ENCODE measurements around the gene ARHGEF17. TPM values are rescaled to one million over a fixed set of nuclear protein-coding genes. Genes with fewer than 3 reads are reported as not detected.

Gene ARHGEF17
- total and polyA plus RNA-seq, 9 donors, result 23.8 to 64.4 (median 49.0) TPM

DNA sequence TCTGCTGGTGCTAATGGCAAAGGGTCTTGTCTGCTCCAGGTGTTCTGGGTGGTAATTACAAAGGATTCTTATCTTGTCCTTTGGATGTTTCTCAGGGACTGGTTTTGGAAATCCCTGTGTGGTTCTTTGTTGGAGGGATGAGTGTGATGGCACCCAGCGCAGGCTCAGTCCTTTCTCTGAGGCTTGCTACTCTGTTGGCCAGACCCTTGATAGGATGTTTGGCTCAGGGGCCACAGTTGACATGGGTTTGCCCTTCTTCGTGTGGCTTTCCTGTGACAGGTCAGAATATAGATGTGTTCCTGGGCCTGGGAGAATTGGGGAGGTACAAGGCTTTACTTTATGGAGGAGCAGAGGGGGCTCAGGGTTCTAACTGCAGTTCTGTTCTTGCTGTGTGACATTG is 4.0 kb downstream of the ARHGEF17 start:
- H3K4me1 ChIP-seq (ENCODE audit: control insufficient read depth, insufficient read depth, low read length), result peaks cover 78% of the 10 kb centered on the region

DNA sequence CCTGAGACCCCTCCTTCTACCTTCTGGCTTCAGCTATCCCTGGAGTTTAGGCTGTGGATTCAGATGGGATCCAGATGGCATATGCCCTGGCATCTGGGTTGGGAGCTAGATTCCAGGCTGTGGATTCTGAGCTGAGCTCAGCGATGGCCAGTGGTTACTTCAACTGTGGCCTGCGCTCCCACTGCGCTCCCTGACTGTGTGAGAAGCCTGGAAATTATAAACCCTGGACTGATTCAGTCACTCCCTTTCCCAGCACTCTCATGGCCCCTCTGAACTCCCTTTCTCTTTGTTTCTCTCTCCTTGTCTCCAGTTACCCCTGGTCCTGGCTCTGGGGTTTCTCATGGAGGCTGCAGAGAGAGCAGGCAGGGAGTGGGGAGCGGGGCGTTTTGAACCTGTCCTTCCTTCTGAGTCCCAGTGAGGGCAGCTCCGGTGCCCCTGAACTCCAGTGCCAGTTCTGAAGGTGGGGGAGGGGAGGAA is 4.8 kb downstream of the ARHGEF17 start:
- peak; percentile 75 for DNase-seq
- Histone ChIP-seq H3K27me3 (ENCODE audit: control insufficient read depth, insufficient read depth, low read length) (no peaks in the 10 kb centered on the region), H3K27ac (ENCODE audit: low read length) (peak overlapping the region; percentile 88), H3K9me3 (replicated peaks; ENCODE audit: control insufficient read depth, low read depth, low read length) (no peaks in the 10 kb centered on the region), H3K36me3 (ENCODE audit: control insufficient read depth, insufficient read depth, low read length) (peaks cover 34% of the 10 kb centered on the region), H3K4me1 (ENCODE audit: control insufficient read depth, insufficient read depth, low read length) (peaks cover 85% of the 10 kb centered on the region), H3K4me3 (ENCODE audit: low read length) (peak overlapping the region; percentile 87)
- WGBS (ENCODE audit: insufficient coverage), result 28% methylated on average over 3 of the region's 6 CpGs

More for the DNA sequence above, 4.0 kb downstream of the ARHGEF17 start:
- peaks cover 34% of the 10 kb centered on the region for H3K36me3 ChIP-seq (ENCODE audit: control insufficient read depth, insufficient read depth, low read length)
- H3K9me3 ChIP-seq (replicated peaks; ENCODE audit: control insufficient read depth, low read depth, low read length), result no peaks in the 10 kb centered on the region
- H3K4me3 ChIP-seq (ENCODE audit: low read length), result peak overlapping the region; percentile 87
- H3K27me3 ChIP-seq (ENCODE audit: control insufficient read depth, insufficient read depth, low read length), result no peaks in the 10 kb centered on the region
- WGBS (ENCODE audit: insufficient coverage), result 48% methylated on average over 2 of the region's 2 CpGs
- no peak for DNase-seq
- peak overlapping the region; percentile 88 for H3K27ac ChIP-seq (ENCODE audit: low read length)

DNA sequence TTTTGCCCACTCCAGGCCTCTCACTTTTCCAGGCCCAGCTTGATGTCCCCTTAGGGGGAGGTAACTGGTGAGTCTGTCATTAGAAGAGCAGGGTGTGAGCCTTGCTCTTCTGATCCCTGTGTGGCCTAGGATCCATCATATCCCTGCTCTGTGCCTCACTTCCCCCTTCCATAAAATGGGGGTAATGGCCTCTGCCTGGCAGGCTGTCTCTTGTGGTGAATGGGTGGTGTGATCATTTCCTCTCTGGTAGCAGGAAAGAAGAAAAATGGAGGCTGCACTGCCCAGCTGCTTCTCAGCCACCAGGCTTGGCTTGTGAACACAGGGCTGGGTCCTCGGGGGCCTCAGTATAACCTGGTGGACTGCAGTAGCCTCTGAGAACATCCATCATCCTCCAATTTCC is 5.6 kb downstream of the ARHGEF17 start:
- WGBS (ENCODE audit: insufficient coverage), result 33% methylated on average over 1 of the region's 1 CpG
- H3K9me3 ChIP-seq (replicated peaks; ENCODE audit: control insufficient read depth, low read depth, low read length), result no peaks in the 10 kb centered on the region
- H3K4me3 ChIP-seq (ENCODE audit: low read length), result peak overlapping the region; percentile 87
- peak overlapping the region; percentile 88 for H3K27ac ChIP-seq (ENCODE audit: low read length)
- no peak for DNase-seq
- H3K4me1 ChIP-seq (ENCODE audit: control insufficient read depth, insufficient read depth, low read length), result peaks cover 86% of the 10 kb centered on the region
- H3K36me3 ChIP-seq (ENCODE audit: control insufficient read depth, insufficient read depth, low read length), result peaks cover 35% of the 10 kb centered on the region
- H3K27me3 ChIP-seq (ENCODE audit: control insufficient read depth, insufficient read depth, low read length), result no peaks in the 10 kb centered on the region

DNA sequence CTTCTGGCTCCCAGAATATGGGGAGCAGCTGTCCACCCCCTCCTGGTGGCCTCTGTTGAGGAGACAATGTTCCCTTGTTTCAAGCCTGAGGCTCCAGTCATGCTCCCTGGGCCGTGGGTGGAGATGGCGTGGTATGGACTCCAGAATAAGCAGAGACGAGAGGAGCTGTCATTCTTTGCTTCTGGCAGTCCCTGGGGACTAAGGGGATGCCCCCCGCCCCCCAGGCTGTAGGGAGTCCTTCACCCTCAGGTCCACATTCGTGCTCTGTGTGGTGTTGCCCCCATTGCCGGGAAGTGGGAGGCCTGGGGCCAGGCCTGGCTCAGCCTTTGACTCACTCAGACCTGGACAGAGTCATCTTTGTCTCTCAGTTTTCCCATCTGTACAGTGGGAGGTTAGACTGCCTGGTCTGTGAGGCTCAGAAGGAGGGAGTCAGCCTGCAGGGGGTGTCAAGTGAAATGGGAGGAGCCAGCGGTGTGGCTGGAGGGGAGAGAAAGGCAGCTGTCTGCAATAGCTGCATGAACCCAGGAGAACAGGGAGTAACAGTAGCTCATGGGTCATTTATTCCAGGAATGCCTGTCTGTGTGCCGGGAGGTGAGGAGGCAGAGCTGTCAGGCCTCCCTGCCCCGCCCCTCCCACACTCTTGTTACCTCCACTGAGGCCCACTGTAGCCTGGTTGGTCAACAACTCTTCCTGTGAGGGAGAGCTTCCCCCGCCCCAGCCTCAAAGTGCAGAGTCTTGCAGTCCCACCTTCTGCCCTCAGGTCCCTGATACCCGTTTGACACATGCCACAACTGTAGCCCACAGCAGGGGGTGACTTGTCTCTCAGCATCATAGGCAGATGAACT is 6.3 kb downstream of the ARHGEF17 start:
- Histone ChIP-seq H3K4me3 (ENCODE audit: low read length) (peak overlapping the region; percentile 18), H3K27ac (ENCODE audit: low read length) (peak overlapping the region; percentile 88), H3K36me3 (ENCODE audit: control insufficient read depth, insufficient read depth, low read length) (peaks cover 38% of the 10 kb centered on the region), H3K27me3 (ENCODE audit: control insufficient read depth, insufficient read depth, low read length) (no peaks in the 10 kb centered on the region), H3K9me3 (replicated peaks; ENCODE audit: control insufficient read depth, low read depth, low read length) (no peaks in the 10 kb centered on the region), H3K4me1 (ENCODE audit: control insufficient read depth, insufficient read depth, low read length) (peaks cover 85% of the 10 kb centered on the region)
- WGBS (ENCODE audit: insufficient coverage), result 25% methylated on average over 5 of the region's 11 CpGs
- peak; percentile 70 for DNase-seq

DNA sequence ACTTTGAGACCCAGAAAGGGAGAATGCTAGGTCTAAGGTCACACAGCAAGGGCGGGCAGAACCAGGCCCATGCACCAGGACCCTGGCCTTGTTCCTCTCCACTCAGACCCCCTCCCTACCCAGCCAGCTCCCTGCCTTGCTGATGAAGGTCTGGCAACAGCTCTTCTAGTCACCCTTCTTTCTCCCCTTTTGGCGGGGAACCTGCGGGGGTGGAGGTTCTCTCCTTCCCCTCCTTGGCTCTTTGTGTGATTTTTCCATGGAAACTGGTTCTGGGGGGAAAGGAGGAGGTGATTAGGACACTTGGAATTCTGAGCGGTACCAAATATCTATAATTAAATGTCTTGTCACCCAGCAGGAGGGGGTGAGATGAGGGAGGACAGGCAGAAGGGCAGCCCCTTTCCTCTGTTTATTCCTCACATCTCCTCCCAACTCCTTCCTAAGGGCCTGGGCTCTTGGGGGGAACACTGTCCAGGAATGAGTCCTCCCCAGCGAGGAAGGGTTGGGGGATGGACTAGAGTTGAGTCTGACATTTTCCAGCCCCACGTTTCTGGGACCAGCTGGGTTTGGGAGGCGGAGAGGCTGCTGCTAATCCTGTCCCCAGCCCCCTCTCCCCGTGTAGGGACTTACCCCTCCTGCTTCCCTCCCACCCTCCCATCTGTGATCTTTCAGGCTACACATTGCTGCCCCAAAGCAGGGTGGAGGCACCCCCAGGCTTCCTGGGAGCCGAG is 7.4 kb downstream of the ARHGEF17 start:
- no peak overlapping the region for H3K4me3 ChIP-seq (ENCODE audit: low read length)

DNA sequence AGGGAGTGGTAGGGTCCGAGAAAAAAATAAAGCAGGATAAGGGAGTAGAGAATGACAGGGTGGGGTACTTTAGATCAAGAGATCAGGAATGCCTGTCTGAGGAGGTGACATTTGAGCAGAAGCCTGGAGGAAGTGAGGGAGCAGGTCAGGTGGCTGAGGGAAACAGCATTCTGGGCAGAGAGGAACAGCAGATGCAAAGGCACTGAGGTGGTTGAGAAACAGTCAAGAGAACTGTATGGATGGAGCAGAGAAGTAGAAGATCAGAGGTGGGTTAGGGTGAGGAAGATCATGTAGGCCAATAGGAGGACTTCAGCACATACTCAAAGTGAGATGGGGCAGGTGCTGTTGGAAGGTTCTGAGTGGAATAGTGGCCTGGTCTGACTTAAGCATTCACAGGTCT is 8.3 kb downstream of the ARHGEF17 start:
- peak overlapping the region; percentile 88 for H3K27ac ChIP-seq (ENCODE audit: low read length)
- H3K4me3 ChIP-seq (ENCODE audit: low read length), result no peak overlapping the region
- no peaks in the 10 kb centered on the region for H3K27me3 ChIP-seq (ENCODE audit: control insufficient read depth, insufficient read depth, low read length)
- 82% methylated on average over 1 of the region's 1 CpG for WGBS (ENCODE audit: insufficient coverage)
- peaks cover 73% of the 10 kb centered on the region for H3K4me1 ChIP-seq (ENCODE audit: control insufficient read depth, insufficient read depth, low read length)
- H3K9me3 ChIP-seq (replicated peaks; ENCODE audit: control insufficient read depth, low read depth, low read length), result no peaks in the 10 kb centered on the region
- peaks cover 29% of the 10 kb centered on the region for H3K36me3 ChIP-seq (ENCODE audit: control insufficient read depth, insufficient read depth, low read length)
- no peak for DNase-seq

More for the DNA sequence above, 7.4 kb downstream of the ARHGEF17 start:
- peak; percentile 60 for DNase-seq
- WGBS (ENCODE audit: insufficient coverage), result 25% methylated on average over 1 of the region's 9 CpGs
- peaks cover 74% of the 10 kb centered on the region for H3K4me1 ChIP-seq (ENCODE audit: control insufficient read depth, insufficient read depth, low read length)
- H3K27me3 ChIP-seq (ENCODE audit: control insufficient read depth, insufficient read depth, low read length), result no peaks in the 10 kb centered on the region
- H3K36me3 ChIP-seq (ENCODE audit: control insufficient read depth, insufficient read depth, low read length), result peaks cover 38% of the 10 kb centered on the region
- peak overlapping the region; percentile 88 for H3K27ac ChIP-seq (ENCODE audit: low read length)
- H3K9me3 ChIP-seq (replicated peaks; ENCODE audit: control insufficient read depth, low read depth, low read length), result no peaks in the 10 kb centered on the region

DNA sequence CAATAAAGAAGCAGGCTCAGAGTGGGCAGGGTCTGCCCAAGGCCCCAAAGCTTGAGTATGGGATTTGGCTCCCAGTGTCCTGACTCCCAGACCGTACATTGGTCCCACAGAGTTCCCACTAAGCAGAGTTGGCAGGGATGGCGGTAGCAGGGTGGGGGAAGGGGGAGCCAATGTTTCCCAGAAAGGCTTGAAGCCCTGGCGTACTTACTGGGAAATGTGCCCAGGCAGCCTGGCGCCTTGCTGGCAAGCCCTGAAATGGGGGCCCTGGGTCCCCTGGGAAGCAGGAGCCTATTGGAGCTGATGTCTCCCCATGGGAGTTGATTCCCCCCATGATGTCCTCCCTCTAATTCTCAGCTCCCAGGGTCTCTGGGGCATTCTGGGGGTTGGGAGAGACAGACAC is 9.3 kb downstream of the ARHGEF17 start:
- Histone ChIP-seq H3K4me1 (ENCODE audit: control insufficient read depth, insufficient read depth, low read length) (peaks cover 73% of the 10 kb centered on the region), H3K4me3 (ENCODE audit: low read length) (no peak overlapping the region), H3K27me3 (ENCODE audit: control insufficient read depth, insufficient read depth, low read length) (no peaks in the 10 kb centered on the region), H3K36me3 (ENCODE audit: control insufficient read depth, insufficient read depth, low read length) (peaks cover 24% of the 10 kb centered on the region), H3K27ac (ENCODE audit: low read length) (peak overlapping the region; percentile 48), H3K9me3 (replicated peaks; ENCODE audit: control insufficient read depth, low read depth, low read length) (no peaks in the 10 kb centered on the region)
- no CpG with 5 or more reads among the region's 4 CpGs for WGBS (ENCODE audit: insufficient coverage)
- peak; percentile 47 for DNase-seq

DNA sequence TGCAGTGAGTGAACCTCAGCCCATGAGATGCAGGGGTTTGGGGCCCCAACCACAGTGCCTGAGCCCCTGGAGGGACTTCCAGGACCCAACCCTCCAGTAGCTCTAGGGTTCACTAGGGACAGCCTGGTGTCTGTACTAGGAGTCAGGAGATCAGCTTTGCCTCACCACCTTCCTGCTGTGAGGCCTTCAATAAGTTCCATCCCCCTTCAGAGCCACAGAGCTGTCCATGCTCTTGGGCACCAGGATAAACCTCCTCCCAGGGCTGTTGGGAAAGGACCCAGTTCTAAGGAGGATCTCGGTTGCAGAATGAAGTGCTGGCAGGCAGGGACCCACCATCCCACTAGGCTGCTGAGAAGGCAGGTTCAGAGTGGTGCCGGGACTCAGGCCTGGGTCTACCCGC is 9.7 kb downstream of the ARHGEF17 start:
- Histone ChIP-seq H3K27ac (ENCODE audit: low read length) (peak overlapping the region; percentile 48), H3K9me3 (replicated peaks; ENCODE audit: control insufficient read depth, low read depth, low read length) (no peaks in the 10 kb centered on the region), H3K4me3 (ENCODE audit: low read length) (no peak overlapping the region), H3K4me1 (ENCODE audit: control insufficient read depth, insufficient read depth, low read length) (peaks cover 73% of the 10 kb centered on the region), H3K27me3 (ENCODE audit: control insufficient read depth, insufficient read depth, low read length) (no peaks in the 10 kb centered on the region), H3K36me3 (ENCODE audit: control insufficient read depth, insufficient read depth, low read length) (peaks cover 21% of the 10 kb centered on the region)
- WGBS (ENCODE audit: insufficient coverage), result no CpG with 5 or more reads among the region's 3 CpGs
- no peak for DNase-seq

DNA sequence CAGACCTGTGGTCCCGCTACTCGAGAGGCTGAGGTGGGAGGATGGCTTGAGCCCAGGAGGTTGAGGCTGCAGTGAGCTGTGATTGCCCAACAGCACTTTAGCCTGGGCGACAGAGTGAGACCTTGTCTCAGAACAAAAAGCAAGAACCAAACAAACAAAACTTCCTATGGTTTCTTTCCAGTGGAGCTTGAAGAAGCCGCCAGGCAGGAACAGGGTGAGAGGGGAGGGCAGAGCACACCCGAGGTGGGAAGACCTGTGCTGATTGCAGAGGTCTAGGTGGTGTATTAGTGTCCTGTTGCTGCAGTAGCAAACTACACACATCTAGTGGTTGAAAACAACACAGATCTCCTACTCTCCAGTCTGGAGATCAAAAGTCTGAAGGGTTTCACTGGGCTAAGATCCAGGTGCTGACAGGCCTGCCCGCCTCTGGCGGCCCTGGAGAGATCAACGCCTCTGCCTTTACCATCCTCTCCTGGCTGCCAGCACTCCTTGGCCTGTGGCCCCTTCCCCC is 10.5 kb downstream of the ARHGEF17 start:
- H3K36me3 ChIP-seq (ENCODE audit: control insufficient read depth, insufficient read depth, low read length), result peaks cover 19% of the 10 kb centered on the region
- H3K4me1 ChIP-seq (ENCODE audit: control insufficient read depth, insufficient read depth, low read length), result peaks cover 73% of the 10 kb centered on the region
- H3K4me3 ChIP-seq (ENCODE audit: low read length), result no peak overlapping the region
- 79% methylated on average over 3 of the region's 8 CpGs for WGBS (ENCODE audit: insufficient coverage)
- no peaks in the 10 kb centered on the region for H3K27me3 ChIP-seq (ENCODE audit: control insufficient read depth, insufficient read depth, low read length)
- no peak for DNase-seq
- H3K27ac ChIP-seq (ENCODE audit: low read length), result no peak overlapping the region
- H3K9me3 ChIP-seq (replicated peaks; ENCODE audit: control insufficient read depth, low read depth, low read length), result no peaks in the 10 kb centered on the region
